ENCODE results near the gene NRCAM.

DNA sequence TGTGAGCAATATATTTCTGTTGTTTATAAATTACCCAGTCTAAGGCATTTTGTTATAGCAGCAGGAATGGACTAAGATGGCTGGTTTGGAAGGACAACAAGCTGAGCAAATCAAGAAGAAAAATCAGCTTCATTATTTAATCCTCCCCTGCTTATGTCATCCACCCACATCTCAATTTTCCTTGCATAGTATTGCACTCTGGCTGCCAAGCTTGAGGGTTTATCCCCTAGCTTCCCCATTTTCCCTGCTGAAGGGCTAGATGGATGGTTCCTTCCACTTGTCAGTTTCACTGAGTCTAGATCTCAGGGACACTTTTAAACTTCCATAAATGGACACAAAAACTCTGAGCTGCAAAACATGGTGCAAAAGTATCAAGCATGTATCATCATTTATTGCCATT is 250.9 kb downstream of the NRCAM start:
- TF ChIP-seq, protein P1, sequence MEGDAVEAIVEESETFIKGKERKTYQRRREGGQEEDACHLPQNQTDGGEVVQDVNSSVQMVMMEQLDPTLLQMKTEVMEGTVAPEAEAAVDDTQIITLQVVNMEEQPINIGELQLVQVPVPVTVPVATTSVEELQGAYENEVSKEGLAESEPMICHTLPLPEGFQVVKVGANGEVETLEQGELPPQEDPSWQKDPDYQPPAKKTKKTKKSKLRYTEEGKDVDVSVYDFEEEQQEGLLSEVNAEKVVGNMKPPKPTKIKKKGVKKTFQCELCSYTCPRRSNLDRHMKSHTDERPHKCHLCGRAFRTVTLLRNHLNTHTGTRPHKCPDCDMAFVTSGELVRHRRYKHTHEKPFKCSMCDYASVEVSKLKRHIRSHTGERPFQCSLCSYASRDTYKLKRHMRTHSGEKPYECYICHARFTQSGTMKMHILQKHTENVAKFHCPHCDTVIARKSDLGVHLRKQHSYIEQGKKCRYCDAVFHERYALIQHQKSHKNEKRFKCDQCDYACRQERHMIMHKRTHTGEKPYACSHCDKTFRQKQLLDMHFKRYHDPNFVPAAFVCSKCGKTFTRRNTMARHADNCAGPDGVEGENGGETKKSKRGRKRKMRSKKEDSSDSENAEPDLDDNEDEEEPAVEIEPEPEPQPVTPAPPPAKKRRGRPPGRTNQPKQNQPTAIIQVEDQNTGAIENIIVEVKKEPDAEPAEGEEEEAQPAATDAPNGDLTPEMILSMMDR (IDR thresholded peaks at IDR 0.05), result no peak
- TF ChIP-seq CREM (CRISPR knock-in tag; IDR thresholded peaks at IDR 0.05), result no peak
- TF ChIP-seq, protein P2, sequence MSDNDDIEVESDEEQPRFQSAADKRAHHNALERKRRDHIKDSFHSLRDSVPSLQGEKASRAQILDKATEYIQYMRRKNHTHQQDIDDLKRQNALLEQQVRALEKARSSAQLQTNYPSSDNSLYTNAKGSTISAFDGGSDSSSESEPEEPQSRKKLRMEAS (CRISPR knock-in tag; IDR thresholded peaks at IDR 0.05), result no peak
- no peak for TF ChIP-seq TEAD4 (CRISPR knock-in tag; IDR thresholded peaks at IDR 0.05)
- TF ChIP-seq TP53 (CRISPR knock-in tag; IDR thresholded peaks at IDR 0.05), result no peak
- no peak for TF ChIP-seq SMAD3 (CRISPR knock-in tag; IDR thresholded peaks at IDR 0.05; ENCODE audit: borderline replicate concordance)
- TF ChIP-seq, protein P3, sequence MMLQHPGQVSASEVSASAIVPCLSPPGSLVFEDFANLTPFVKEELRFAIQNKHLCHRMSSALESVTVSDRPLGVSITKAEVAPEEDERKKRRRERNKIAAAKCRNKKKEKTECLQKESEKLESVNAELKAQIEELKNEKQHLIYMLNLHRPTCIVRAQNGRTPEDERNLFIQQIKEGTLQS (CRISPR knock-in tag; conservative IDR thresholded peaks at IDR 0.05), result no peak
- TF ChIP-seq CREB1 (CRISPR knock-in tag; IDR thresholded peaks at IDR 0.05), result no peak
- TF ChIP-seq, protein P4, sequence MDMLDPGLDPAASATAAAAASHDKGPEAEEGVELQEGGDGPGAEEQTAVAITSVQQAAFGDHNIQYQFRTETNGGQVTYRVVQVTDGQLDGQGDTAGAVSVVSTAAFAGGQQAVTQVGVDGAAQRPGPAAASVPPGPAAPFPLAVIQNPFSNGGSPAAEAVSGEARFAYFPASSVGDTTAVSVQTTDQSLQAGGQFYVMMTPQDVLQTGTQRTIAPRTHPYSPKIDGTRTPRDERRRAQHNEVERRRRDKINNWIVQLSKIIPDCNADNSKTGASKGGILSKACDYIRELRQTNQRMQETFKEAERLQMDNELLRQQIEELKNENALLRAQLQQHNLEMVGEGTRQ (CRISPR knock-in tag; IDR thresholded peaks at IDR 0.05), result no peak
- TF ChIP-seq, protein P5, sequence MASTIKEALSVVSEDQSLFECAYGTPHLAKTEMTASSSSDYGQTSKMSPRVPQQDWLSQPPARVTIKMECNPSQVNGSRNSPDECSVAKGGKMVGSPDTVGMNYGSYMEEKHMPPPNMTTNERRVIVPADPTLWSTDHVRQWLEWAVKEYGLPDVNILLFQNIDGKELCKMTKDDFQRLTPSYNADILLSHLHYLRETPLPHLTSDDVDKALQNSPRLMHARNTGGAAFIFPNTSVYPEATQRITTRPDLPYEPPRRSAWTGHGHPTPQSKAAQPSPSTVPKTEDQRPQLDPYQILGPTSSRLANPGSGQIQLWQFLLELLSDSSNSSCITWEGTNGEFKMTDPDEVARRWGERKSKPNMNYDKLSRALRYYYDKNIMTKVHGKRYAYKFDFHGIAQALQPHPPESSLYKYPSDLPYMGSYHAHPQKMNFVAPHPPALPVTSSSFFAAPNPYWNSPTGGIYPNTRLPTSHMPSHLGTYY (CRISPR knock-in tag; IDR thresholded peaks at IDR 0.05), result no peak
- TF ChIP-seq, protein P6, sequence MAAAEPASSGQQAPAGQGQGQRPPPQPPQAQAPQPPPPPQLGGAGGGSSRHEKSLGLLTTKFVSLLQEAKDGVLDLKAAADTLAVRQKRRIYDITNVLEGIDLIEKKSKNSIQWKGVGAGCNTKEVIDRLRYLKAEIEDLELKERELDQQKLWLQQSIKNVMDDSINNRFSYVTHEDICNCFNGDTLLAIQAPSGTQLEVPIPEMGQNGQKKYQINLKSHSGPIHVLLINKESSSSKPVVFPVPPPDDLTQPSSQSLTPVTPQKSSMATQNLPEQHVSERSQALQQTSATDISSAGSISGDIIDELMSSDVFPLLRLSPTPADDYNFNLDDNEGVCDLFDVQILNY (CRISPR knock-in tag; IDR thresholded peaks at IDR 0.05), result no peak
